Spleen (tissue), 7 donors: ENCODE results near the gene DYRK1A.

Experiments
- CTCF ChIP-seq, 11 experiments: fragments of 200-600 bp in 7 of 11; fragments of 450-650 bp in 4 of 11; sonication (generic) in 4 of 11; IDR thresholded peaks in 8 of 11; conservative IDR thresholded peaks in 3 of 11; 1 replicate in 7 of 11; 2 replicates in 4 of 11; pipeline versions ENCODE4 v1.4.0 to v1.8.0; 2016 to 2021; ENCODE audit warnings: antibody characterized with exemption in 11 of 11, inconsistent platforms in 4 of 11, mild to moderate bottlenecking in 1 of 11
- POLR2A ChIP-seq, 3 donors: fragments of 450-650 bp; IDR thresholded peaks; one replicate each; pipeline ENCODE4 v1.5.1; 2017; ENCODE audit warnings: antibody characterized with exemption in 3 of 3, mild to moderate bottlenecking in 1 of 3
- POLR2AphosphoS5 ChIP-seq, 3 donors: sonication (generic); formaldehyde crosslinking; IDR thresholded peaks; one replicate each; pipeline ENCODE4 v1.5.1; 2017; ENCODE audit warnings: antibody characterized with exemption in 3 of 3
- donor health status: DM: no; HTN: no; CAD: no; lungs with moderate emphysema.
- donor health status: DM: no; HTN: no; CAD: no.
- donor health status: DM: no; HTN: no; CAD: no.

GRCh38 chr21:37520801-37521200, 154.2 kb downstream of the DYRK1A start:
- TF ChIP-seq POLR2AphosphoS5 (IDR thresholded peaks at IDR 0.05) (no peak), POLR2A (IDR thresholded peaks at IDR 0.05) (no peak), CTCF (IDR thresholded peaks at IDR 0.05 in 8 of 11, conservative IDR thresholded peaks at IDR 0.05 in 3 of 11) (no peak)
